ENCODE measurements around the gene MED27.
A peak's percentile ranks its signal among the peaks of the same experiment; 100 is the strongest.

Gene MED27

DNA sequence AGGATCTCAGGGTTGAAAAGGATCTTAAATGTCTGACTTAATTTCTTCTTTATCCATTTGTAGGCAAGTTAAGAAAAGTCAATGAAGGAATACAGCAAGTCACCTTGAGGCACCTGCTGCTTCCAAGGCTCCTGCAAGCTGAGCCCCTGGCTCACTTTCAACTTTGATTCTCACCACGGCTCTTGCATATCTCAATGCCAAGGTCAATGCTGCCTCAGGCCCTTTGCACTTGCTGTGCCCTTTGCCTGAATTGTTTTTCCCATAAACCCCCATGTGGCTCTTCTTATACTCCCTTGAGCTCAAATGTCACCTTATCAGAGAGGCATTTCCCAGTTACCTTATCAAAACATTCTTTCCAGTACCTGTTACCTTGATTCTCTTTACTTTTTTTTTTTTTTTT is 195.4 kb downstream of the MED27 start:
- Histone ChIP-seq H3K9me3 (no peaks in the 10 kb centered on the region), H3K4me1 (peaks cover 0 to 11% (median 0%) of the 10 kb centered on the region in 4 donors), H3K27ac (no peak overlapping the region), H3K4me3 (no peak overlapping the region), H3K27me3 (no peaks in the 10 kb centered on the region), H3K36me3 (peaks cover 0 to 34% (median 6%) of the 10 kb centered on the region in 3 donors)
- intact Hi-C loops (cut with DNase I; ENCODE audit: low total_unique reads), result no loop called here
- DNase-seq, result no peak
- TF ChIP-seq, protein P1, sequence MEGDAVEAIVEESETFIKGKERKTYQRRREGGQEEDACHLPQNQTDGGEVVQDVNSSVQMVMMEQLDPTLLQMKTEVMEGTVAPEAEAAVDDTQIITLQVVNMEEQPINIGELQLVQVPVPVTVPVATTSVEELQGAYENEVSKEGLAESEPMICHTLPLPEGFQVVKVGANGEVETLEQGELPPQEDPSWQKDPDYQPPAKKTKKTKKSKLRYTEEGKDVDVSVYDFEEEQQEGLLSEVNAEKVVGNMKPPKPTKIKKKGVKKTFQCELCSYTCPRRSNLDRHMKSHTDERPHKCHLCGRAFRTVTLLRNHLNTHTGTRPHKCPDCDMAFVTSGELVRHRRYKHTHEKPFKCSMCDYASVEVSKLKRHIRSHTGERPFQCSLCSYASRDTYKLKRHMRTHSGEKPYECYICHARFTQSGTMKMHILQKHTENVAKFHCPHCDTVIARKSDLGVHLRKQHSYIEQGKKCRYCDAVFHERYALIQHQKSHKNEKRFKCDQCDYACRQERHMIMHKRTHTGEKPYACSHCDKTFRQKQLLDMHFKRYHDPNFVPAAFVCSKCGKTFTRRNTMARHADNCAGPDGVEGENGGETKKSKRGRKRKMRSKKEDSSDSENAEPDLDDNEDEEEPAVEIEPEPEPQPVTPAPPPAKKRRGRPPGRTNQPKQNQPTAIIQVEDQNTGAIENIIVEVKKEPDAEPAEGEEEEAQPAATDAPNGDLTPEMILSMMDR (IDR thresholded peaks at IDR 0.05), result no peak

DNA sequence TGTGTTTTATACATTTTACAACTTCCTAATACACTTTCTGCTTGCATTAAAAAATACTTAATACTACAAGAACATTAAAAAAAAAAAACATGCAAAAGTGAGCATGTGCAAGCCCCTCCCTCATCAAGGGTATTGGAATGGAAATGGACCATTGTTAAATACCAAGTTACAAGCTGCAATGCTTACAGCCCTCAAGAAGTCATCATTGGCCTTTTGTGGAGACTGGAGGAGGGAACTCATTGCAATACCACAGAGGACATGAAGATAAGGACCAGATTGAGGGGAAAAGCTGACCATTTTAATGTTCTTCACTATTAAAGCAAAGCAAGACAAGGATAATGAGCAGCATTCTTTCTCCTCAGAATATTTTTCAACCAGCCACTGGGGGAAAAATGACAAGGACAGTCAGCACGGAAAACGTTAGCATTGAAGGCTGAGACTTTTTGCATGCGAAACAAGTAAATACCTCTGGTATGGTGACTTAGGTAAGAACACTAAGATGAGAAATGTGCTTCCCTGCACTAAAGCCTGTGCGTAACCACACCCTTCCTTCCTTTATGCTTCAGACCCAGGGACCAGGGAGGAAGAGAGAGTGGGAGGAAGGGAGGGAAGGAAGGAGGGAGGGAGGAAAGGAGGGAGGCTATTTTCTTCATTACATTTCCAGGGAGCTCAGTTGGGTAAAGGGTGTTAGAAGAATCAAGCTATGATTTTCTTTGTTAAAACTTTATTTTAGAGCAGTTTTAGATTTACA is 198.7 kb downstream of the MED27 start:
- Histone ChIP-seq H3K36me3 (peaks cover 0 to 39% (median 11%) of the 10 kb centered on the region in 3 donors), H3K27me3 (no peaks in the 10 kb centered on the region), H3K9me3 (no peaks in the 10 kb centered on the region), H3K4me1 (no peaks in the 10 kb centered on the region), H3K4me3 (no peak overlapping the region), H3K27ac (no peak overlapping the region)
- intact Hi-C loops (cut with DNase I; ENCODE audit: low total_unique reads), result no loop called here
- DNase-seq, result peak in 1 of 2 donors; percentile 3
- TF ChIP-seq, protein P1 (IDR thresholded peaks at IDR 0.05), result no peak

DNA sequence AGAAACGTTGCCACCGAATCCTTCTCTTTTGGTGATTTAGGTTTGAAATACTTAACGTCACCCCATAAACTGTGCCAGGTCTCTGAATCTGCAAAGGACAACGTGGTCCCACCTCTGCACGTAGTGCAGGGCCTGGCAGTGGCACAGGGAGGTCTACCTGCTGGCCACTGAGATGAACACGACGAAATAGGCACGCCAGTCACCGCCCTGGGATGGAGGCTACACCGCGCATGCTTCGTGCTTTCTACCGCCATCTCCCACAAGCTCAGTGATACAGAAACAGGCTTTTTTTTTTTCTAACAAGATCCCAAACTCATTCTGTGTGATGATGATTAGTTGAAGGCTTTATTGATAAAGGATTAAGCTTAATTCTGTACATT is 199.8 kb downstream of the MED27 start:
- no peak overlapping the region for H3K4me3 ChIP-seq
- no peak overlapping the region for H3K27ac ChIP-seq
- TF ChIP-seq, protein P1 (IDR thresholded peaks at IDR 0.05), result no peak
- peaks cover 0 to 39% (median 11%) of the 10 kb centered on the region in 3 donors for H3K36me3 ChIP-seq
- H3K4me1 ChIP-seq, result no peaks in the 10 kb centered on the region
- peak in 1 of 2 donors; percentile 44 for DNase-seq
- no peaks in the 10 kb centered on the region for H3K27me3 ChIP-seq
- H3K9me3 ChIP-seq, result no peaks in the 10 kb centered on the region
- intact Hi-C loops (cut with DNase I; ENCODE audit: low total_unique reads), result no loop called here

DNA sequence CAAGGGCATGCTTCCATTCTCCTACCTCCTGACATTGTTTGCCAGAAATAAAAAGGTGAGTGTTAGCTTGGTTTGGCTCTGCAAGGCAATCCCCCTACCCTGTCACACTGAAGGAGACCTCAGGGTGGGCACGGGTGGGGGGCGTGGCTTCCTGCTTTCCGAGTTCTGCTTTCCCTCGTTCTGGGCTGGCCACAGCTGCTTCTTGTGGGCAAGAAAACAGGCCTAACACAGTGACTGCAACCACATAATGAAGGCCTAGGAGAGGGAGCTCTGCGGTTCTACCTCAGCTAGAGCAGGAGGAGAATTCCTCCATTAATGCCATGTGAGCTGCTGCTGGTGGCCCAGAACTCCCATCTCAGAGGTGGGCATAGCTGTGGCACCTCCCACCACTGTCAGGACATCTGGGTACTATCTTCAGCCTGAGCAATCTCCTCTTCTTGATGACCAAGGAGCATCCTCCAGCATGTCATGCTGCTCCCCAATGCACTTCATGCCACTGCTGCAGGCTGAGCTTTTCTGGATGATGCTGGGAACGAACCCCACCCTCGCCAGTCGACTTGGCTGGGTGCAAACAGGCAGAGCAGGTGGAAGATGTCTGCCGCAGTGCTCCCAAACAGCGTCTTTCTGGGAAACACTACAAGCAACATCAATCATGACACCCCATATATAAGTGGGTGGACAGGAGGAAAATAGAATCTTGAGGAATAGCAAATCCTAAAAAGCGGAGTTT is 200.3 kb downstream of the MED27 start:
- peak in 1 of 2 donors; percentile 33 for DNase-seq
- Histone ChIP-seq H3K4me3 (no peak overlapping the region), H3K4me1 (no peaks in the 10 kb centered on the region), H3K9me3 (no peaks in the 10 kb centered on the region), H3K27ac (no peak overlapping the region), H3K27me3 (no peaks in the 10 kb centered on the region), H3K36me3 (peaks cover 0 to 44% (median 11%) of the 10 kb centered on the region in 3 donors)
- intact Hi-C loops (cut with DNase I; ENCODE audit: low total_unique reads), result no loop called here
- TF ChIP-seq, protein P1 (IDR thresholded peaks at IDR 0.05), result no peak

DNA sequence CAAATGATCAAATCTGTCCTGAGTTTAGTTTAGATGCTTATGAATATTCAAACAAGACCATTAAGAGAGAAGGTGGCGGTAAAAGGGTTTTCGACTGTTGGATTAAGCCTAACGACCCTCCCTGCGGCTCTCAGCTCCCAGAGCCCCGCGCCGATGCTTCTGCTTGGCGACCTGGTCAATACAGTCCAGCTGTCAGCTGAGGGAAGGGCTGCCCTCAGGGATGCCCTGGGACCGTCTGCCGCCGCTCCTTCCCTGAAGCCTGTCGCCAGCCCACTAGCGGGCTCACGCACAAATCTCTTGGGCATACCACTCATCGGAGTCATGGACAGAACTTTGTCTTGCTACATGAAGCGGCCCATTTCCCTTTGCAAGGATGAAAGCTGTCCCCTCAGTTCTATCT is 203.2 kb downstream of the MED27 start:
- Histone ChIP-seq H3K36me3 (peaks cover 3 to 37% (median 15%) of the 10 kb centered on the region in 3 donors), H3K27me3 (no peaks in the 10 kb centered on the region), H3K4me3 (no peak overlapping the region), H3K27ac (no peak overlapping the region), H3K4me1 (no peaks in the 10 kb centered on the region), H3K9me3 (no peaks in the 10 kb centered on the region)
- TF ChIP-seq, protein P1 (IDR thresholded peaks at IDR 0.05), result no peak
- intact Hi-C loops (cut with DNase I; ENCODE audit: low total_unique reads), result no loop called here
- peak in 1 of 2 donors; percentile 16 for DNase-seq

Measured in tibial artery (tissue), 4 donors.